GM21515 (cell line): Measurements from ENCODE around the gene TPT1.

Experiments
- ATAC-seq: cut with Tn5 transposase; IDR thresholded peaks from one replicate; pipeline ENCODE4 v1.9.1; 2021; ENCODE audit not compliant: unreplicated experiment

TPT1 gene

GRCh38 chr13:45336025-45336800 lies 4.8 kb downstream of the TPT1 start:
- no peak for ATAC-seq

- no peak for ATAC-seq
These were observed 5.5 kb downstream of the TPT1 start for GRCh38 chr13:45335397-45336024.

GRCh38 chr13:45333977-45334922 lies 6.7 kb downstream of the TPT1 start:
- ATAC-seq: no peak

GRCh38 chr13:45333251-45333976 lies 7.6 kb downstream of the TPT1 start:
- no peak for ATAC-seq

- ATAC-seq: no peak
These were observed 8.2 kb downstream of the TPT1 start for GRCh38 chr13:45332831-45333219.

GRCh38 chr13:45332036-45332830 lies 8.8 kb downstream of the TPT1 start:
- ATAC-seq: no peak

GRCh38 chr13:45331692-45332035 lies 9.3 kb downstream of the TPT1 start:
- ATAC-seq: no peak

GRCh38 chr13:45331123-45331619 lies 9.8 kb downstream of the TPT1 start:
- ATAC-seq: no peak

- no peak for ATAC-seq
These were observed 12.3 kb downstream of the TPT1 start for GRCh38 chr13:45328661-45329111.

GRCh38 chr13:45327253-45327955 lies 13.6 kb downstream of the TPT1 start:
- ATAC-seq: no peak

- ATAC-seq: no peak
These were observed 15.2 kb downstream of the TPT1 start for GRCh38 chr13:45325806-45326205.

- ATAC-seq: no peak
These were observed 19.9 kb downstream of the TPT1 start for GRCh38 chr13:45320876-45321629.

GRCh38 chr13:45316996-45317395 lies 24.0 kb downstream of the TPT1 start:
- no peak for ATAC-seq

GRCh38 chr13:45316338-45316737 lies 24.6 kb downstream of the TPT1 start:
- ATAC-seq: no peak

GRCh38 chr13:45315520-45316167 lies 25.3 kb downstream of the TPT1 start:
- ATAC-seq: no peak

- no peak for ATAC-seq
These were observed 26.2 kb downstream of the TPT1 start for GRCh38 chr13:45314822-45315221.

GRCh38 chr13:45310341-45311131 lies 30.4 kb downstream of the TPT1 start:
- ATAC-seq: no peak
